Measurements from ENCODE around the gene HPSE2. TPM values are rescaled to one million over a fixed set of nuclear protein-coding genes. Genes with fewer than 3 reads are reported as not detected.

Gene HPSE2
- total and polyA plus RNA-seq, 2 of the 8 experiments (the other 6 are each of a cell fraction or from before 2014, with no cell fraction given), result 0.41 to 0.58 TPM

- TF ChIP-seq CHD7 (IDR thresholded peaks at IDR 0.05; ENCODE audit: insufficient replicate concordance, low read length) (no peak), ATF3 (IDR thresholded peaks at IDR 0.05; ENCODE audit: insufficient read depth, low read depth, low read length) (no peak), JUND (IDR thresholded peaks at IDR 0.05; ENCODE audit: low read length) (no peak), EGR1 (IDR thresholded peaks at IDR 0.05; ENCODE audit: borderline replicate concordance, low read depth, low read length) (no peak), ASH2L (IDR thresholded peaks at IDR 0.05; ENCODE audit: low read length) (no peak), USF2 (IDR thresholded peaks at IDR 0.05; ENCODE audit: low read length) (no peak), JUN (IDR thresholded peaks at IDR 0.05; ENCODE audit: low read depth, low read length) (no peak), SP4 (IDR thresholded peaks at IDR 0.05; ENCODE audit: low read length) (no peak), EZH2 (IDR thresholded peaks at IDR 0.05; ENCODE audit: low read depth, low read length, severe bottlenecking) (no peak), CHD2 (IDR thresholded peaks at IDR 0.05; ENCODE audit: low read length) (no peak)
Measured at GRCh38 chr10:98528805-98529183, 706.9 kb downstream of the HPSE2 start (continued).

All from H1 (cell line).